ENCODE data around the gene MARK2. TPM values are rescaled to one million over a fixed set of nuclear protein-coding genes. Genes with fewer than 3 reads are reported as not detected.

The MARK2 gene
- polyA plus RNA-seq, 1 donor (not counting 4 experiments of a cell fraction or from before 2014, with no cell fraction given): 20.8 TPM

- Histone ChIP-seq H3K79me2 (ENCODE audit: control insufficient read depth, insufficient read depth, low read length) (peaks cover 5% of the 10 kb centered on the region), H3K9me1 (ENCODE audit: control insufficient read depth, extremely low read depth, insufficient read depth, low read length) (no peaks in the 10 kb centered on the region), H3K9ac (ENCODE audit: control insufficient read depth, extremely low read depth, insufficient read depth, low read length) (no peak overlapping the region), H3K4me2 (ENCODE audit: control insufficient read depth, extremely low read depth, insufficient read depth, low read depth, low read length) (no peak overlapping the region), H3K9me3 (ENCODE audit: control insufficient read depth, low read depth, low read length) (no peaks in the 10 kb centered on the region), H3K27ac (ENCODE audit: control insufficient read depth, insufficient read depth, low read length) (no peak overlapping the region), H3K4me1 (ENCODE audit: control insufficient read depth, extremely low read depth, insufficient read depth, low read length) (peaks cover 15% of the 10 kb centered on the region), H3K36me3 (ENCODE audit: control insufficient read depth in 2 of 2, extremely low read depth in 1 of 2, insufficient read depth in 2 of 2, low read length in 2 of 2) (no peaks in the 10 kb centered on the region), H2AFZ (ENCODE audit: control insufficient read depth, low read length) (no peak overlapping the region), H4K20me1 (ENCODE audit: control insufficient read depth, extremely low read depth, insufficient read depth, low read length) (peaks cover under 1% of the 10 kb centered on the region), H3K27me3 (ENCODE audit: control insufficient read depth, extremely low read depth, insufficient read depth, low read length) (no peaks in the 10 kb centered on the region), H3K4me3 (ENCODE audit: control insufficient read depth in 2 of 3, extremely low read depth in 1 of 3, insufficient read depth in 2 of 3, low read depth in 1 of 3, low read length in 3 of 3) (no peak overlapping the region)
- dilution Hi-C loops (cut with MboI; ENCODE audit: extremely low pct_ligation_motif_present, low sequenced_read_pairs): no loop called here
- TF ChIP-seq CTCF (optimal IDR thresholded peaks at IDR 0.05 in 1 of 3, IDR thresholded peaks at IDR 0.05 in 1 of 3, conservative IDR thresholded peaks at IDR 0.05 in 1 of 3; ENCODE audit: extremely low read depth in 1 of 3, insufficient read depth in 2 of 3, low read length in 3 of 3): no peak
- TF ChIP-seq EZH2 (IDR thresholded peaks at IDR 0.05; ENCODE audit: low read length): no peak
- DNase-seq (ENCODE audit: low read depth, low spot score) (no peak), FAIRE-seq (no peak)
Observed at GRCh38 chr11:63834535-63835157, 4.3 kb upstream of the MARK2 start.

- Histone ChIP-seq H3K27ac (ENCODE audit: control insufficient read depth, insufficient read depth, low read length) (no peak overlapping the region), H3K9me1 (ENCODE audit: control insufficient read depth, extremely low read depth, insufficient read depth, low read length) (no peaks in the 10 kb centered on the region), H3K4me3 (ENCODE audit: control insufficient read depth in 2 of 3, extremely low read depth in 1 of 3, insufficient read depth in 2 of 3, low read depth in 1 of 3, low read length in 3 of 3) (no peak overlapping the region), H2AFZ (ENCODE audit: control insufficient read depth, low read length) (no peak overlapping the region), H3K79me2 (ENCODE audit: control insufficient read depth, insufficient read depth, low read length) (peaks cover 10% of the 10 kb centered on the region), H3K4me2 (ENCODE audit: control insufficient read depth, extremely low read depth, insufficient read depth, low read depth, low read length) (no peak overlapping the region), H4K20me1 (ENCODE audit: control insufficient read depth, extremely low read depth, insufficient read depth, low read length) (peaks cover 5% of the 10 kb centered on the region), H3K9me3 (ENCODE audit: control insufficient read depth, low read depth, low read length) (no peaks in the 10 kb centered on the region), H3K36me3 (ENCODE audit: control insufficient read depth in 2 of 2, extremely low read depth in 1 of 2, insufficient read depth in 2 of 2, low read length in 2 of 2) (no peaks in the 10 kb centered on the region), H3K27me3 (ENCODE audit: control insufficient read depth, extremely low read depth, insufficient read depth, low read length) (no peaks in the 10 kb centered on the region), H3K4me1 (ENCODE audit: control insufficient read depth, extremely low read depth, insufficient read depth, low read length) (peaks cover 15% of the 10 kb centered on the region), H3K9ac (ENCODE audit: control insufficient read depth, extremely low read depth, insufficient read depth, low read length) (no peak overlapping the region)
- dilution Hi-C loops (cut with MboI; ENCODE audit: extremely low pct_ligation_motif_present, low sequenced_read_pairs): no loop called here
- DNase-seq (ENCODE audit: low read depth, low spot score): no peak
- no peak for FAIRE-seq
- TF ChIP-seq EZH2 (IDR thresholded peaks at IDR 0.05; ENCODE audit: low read length) (no peak), CTCF (optimal IDR thresholded peaks at IDR 0.05 in 1 of 3, IDR thresholded peaks at IDR 0.05 in 1 of 3, conservative IDR thresholded peaks at IDR 0.05 in 1 of 3; ENCODE audit: extremely low read depth in 1 of 3, insufficient read depth in 2 of 3, low read length in 3 of 3) (no peak)
Observed at GRCh38 chr11:63835158-63835545, 3.8 kb upstream of the MARK2 start.

Data from keratinocyte (primary cell).